Ammon's horn (tissue), 1 donor: Measurements from ENCODE around the gene TMEM132C.

Experiments
- DNase-seq: peaks from one replicate; pipeline ENCODE4 v3.0.0-alpha.2; 2016; ENCODE audit warnings: low spot score

TMEM132C gene

DNA sequence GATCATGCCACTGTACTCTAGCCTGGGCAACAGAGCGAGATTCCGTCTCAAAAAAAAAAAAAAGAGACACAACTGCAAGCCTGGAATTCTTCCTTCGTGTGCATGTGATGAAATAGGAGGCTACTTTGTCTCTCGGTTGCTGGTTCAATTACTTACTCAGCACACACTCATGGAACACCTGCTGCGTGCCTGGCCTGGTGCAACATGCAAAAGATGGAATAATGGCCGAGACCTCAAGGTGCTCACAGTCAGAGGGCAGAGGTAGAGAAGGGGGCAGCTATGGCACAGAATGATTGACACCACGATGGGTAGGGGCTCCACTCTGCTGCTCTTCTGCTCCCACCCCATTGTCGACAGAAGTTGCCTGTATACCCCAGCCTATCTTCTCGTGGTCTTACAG, 444.5 kb downstream of the TMEM132C start:
- DNase-seq, result no peak

DNA sequence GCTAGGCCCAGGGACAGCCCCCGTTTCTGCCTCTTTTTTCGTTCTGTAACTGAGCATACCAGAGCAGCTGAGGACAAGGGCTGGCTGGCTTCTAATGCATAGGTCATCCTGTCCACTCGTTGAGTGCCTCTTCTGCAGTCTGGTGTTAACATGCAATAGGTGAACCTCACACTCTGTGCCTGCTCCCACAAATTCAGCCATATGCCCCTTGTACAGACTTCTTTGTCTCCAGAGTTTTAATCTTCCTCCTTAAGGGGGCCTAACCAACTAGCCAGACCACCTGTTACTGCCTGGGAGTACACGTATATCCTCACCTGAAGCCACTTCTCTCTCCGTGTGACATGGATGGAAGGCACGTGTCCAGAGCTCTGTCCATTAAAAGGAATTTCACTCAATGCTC, 445.7 kb downstream of the TMEM132C start:
- no peak for DNase-seq

DNA sequence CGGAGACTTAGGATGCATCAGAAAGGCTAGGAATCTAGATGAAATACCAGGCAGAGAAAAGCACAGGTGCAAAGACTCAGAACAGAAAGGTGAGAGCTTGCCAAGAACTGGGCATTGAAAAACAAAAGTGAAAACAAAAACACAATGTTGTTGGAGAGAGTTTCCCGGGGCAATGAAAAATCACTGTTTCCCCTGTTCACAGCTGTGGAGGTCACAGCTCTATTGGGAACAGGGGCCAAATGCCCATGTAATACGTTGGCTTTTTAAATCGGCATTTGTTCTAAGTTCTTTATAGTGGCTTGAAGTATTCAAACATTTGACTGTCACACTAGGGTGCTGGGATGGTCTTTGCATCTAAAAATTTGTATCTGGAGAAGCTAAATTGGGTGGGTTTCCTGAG, 448.5 kb downstream of the TMEM132C start:
- DNase-seq, result no peak

DNA sequence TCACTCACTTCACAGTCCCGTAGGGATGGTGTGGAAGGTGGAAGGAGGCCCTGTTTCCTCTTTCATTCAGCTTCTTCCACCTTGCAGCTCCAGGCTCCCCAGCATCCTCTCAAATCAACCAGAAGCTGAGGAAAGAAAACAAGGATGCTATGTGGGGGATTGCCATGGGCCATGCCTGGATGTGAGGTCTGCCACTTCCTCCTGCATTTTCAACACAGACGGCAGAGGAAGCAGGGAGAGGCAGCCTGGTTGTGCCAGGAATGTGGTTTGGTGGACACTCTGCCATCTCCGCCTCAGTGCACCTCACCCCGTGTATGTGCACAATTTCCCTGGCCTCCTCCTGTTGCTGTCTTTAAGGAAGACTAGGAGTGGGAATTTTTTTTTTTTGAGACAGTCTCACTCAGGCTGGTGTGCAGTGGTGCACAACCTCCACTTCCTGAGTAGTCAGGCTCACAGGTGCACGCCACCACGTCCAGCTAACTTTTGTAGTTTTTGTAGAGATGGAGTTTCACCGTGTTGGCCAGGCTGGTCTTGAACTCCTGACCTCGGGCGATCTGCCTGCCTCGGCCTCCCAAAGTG, 457.6 kb downstream of the TMEM132C start:
- DNase-seq, result no peak

DNA sequence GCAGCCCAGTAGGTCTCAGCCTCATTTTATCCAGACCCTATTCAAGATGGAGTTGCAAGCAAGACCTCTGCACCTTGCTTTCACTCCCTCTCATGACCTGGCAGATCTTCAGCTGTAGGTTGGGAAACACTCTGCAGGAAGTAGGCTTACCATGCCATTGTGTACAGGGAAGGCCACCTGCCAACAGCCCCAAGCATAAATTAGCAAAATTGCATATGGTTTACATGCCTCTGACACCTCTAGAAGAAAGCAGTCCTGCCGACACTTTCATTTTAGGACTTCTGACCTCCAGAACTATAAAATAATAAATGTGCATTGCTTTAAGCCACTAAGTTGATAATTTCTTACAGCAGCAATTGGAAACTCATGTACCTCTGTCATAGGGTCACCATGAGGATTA, 459.9 kb downstream of the TMEM132C start:
- no peak for DNase-seq

DNA sequence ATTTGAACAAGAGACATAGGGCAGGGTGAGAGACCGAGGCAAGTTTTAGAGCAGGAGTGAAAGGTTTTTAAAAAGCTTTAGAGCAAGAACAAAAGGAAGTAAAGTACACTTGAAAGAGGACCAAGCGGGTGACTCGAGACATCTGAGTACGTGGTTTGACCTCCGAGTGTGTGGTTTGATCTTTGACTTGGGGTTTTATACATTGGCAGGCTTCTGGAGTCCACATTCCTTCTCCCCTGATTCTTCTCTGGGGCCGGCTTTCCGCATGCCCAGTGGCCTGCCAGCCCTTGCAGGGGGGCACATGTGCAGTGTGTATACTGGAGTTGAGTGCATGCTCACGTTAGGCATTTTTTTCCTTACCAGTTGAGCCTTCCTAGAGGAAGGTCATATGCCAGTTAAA, 460.5 kb downstream of the TMEM132C start:
- no peak for DNase-seq

DNA sequence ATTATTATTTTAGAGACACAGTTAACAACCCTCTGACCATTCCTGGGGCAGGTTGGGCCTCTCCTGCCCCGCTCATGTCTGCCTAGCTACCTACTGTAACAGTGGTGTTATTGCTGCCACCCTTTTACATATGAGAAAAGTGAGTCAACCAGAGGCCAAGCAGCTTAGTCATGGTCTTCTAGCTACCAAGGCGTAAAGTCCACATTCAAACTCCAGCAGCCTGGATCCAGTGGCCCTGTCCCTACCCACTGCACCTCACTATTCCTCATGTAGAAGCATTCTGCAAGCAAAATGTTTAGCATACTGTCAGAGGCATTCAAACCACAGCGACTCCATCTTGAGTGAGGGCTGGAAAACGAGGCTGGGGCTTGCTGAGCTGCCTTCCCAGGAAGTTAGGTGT, 461.0 kb downstream of the TMEM132C start:
- no peak for DNase-seq

DNA sequence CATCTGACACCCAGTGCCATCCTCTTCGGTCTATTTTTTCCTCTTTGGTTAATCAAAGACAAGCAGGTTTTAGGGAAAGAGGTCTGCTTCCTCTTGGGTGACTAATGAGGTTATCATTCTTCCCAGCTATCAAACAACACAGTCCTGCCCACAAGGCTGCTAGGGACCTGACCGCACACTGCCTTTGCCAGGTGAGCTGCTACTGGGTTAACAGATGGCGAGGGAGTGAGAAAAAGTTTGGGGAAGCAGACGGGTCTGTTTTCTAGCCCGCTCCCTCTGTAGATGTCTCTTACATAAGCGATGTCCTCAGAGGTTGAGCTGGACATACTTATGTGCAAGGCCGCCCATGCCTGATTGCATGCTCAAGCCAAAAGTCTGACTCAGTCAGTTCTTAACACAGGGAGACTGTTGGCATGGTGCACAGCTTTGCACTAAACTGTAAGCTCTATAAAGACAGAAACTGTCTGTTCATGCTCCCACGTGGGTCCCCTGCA, 462.7 kb downstream of the TMEM132C start:
- no peak for DNase-seq

DNA sequence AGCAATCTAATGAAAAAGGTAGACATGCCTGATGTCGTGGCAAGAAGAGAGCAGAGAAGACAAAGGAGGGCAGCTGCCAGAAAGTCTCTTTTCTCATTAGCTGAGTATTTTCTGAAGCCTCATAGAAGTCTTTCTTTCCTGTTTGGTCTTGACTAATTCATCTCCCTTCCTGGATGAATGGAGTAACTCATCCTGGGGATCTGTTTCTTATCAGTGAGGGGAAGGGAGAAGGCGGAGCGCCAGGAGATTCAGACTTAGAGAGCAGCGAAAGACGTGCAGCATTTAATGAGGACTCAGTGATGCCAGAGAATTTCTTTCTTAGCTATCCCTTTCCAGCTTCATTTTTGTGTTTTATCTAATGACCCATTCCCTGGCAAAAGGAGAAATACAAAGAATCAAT, 467.4 kb downstream of the TMEM132C start:
- DNase-seq, result no peak

DNA sequence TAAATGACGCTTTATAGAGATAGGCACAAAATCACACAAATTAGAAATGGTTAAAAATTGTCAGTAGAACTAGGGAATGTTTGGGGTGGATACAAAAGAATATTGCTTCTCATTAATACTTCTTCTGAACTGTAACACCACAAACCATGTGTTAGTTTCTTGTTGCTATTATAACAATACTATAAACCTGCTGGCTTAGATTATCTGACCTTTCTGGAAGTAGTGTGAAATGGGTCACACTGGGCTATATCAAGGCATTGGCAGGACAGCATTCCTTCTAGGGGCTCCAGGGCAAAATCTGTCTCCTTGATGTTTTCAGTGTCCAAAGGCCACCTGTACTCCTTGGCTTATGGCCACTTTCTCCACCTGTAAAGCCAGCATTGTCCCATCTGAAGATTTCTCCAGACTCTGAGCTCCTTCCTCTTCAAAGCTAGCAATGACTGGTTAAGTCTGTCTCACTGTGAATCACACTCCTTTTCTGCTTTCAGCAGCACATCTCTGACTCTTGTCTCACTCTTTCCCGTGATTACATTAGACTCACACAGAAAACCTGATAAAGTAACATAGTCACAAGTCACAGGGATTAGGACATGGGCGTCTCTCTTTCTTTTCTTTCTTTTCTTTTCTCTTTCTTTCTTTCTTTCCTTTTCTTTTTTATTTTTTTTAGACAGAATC, 470.5 kb downstream of the TMEM132C start:
- DNase-seq, result no peak

DNA sequence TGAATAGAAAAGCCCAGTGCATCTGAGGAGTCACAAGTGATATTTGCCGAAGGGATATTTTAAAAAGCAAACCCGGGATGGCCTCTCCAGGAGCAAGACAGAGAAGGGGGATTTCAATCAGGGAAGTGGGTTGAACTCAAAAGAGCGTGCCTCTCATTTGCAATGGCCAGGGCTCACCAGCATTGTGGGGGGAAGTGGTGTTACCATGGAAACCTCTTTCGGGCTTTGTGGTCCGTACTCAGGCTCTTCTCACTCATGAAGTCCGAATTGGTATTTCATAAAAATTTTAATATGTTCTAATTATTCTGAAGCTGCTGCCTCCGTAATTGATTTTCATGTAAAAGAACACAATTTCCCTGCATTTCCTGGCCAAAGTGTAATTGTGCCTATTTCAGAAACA, 476.9 kb downstream of the TMEM132C start:
- DNase-seq, result no peak

DNA sequence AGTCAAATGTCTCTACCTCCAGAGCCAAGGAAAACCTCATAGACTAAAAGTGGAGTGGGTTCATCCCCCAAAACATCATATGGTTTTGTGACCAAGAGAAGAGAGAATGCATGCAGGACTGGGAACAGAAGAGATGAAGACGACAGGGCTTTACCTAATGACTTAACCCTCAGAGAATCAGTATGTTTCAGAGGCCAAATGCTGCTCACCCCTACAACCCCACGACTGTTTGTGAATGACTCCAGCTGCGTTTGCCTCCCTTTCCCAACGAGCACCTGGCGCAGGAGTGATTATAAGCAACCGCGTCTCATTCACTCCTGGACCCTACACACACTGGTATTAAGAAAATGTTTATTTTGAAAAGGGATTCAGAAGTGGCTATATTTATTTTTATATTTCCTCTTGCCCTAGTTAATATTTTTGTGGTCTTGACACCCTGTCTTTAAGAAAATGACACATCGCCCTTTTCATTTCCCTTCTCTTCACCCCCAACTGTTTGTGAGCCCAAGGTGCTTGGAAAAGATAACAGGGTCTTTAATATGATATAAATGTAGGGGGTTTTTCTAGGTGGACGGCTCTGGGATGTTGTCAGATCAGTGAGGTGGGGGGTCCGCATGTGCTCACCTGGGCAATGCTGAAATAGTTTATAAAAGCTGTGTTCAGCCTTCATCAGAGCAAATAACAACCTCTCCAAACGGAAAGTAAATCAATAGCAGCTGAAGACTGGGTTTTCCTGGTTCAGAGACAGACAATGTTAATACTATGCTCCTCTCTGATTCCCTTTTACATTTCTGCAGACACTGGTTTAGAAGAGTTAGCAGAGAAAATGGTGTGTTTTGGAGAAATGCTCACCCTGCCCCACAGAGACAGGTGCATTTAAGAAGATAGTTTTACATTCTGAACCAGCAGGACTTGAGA, 479.1 kb downstream of the TMEM132C start:
- DNase-seq, result no peak

DNA sequence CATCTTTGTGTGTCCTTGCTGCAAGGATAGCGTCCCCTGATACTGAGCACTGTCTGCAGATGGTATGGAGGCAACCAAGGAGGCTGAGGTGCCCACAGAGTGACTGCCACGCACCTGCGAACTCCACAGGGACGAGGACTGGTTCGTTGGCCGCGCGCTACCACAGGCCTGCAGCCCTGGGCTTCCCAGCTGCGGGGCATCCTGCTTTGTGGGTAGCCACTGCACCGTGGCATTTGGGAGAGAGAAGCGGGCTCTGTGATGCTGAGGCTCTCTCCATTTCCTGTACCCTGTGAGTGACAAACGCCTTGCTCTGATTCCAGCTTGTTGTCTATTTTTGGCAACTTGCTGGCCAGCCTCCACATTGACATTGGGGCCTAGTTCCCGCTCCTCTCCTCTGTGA, 480.5 kb downstream of the TMEM132C start:
- DNase-seq, result no peak

DNA sequence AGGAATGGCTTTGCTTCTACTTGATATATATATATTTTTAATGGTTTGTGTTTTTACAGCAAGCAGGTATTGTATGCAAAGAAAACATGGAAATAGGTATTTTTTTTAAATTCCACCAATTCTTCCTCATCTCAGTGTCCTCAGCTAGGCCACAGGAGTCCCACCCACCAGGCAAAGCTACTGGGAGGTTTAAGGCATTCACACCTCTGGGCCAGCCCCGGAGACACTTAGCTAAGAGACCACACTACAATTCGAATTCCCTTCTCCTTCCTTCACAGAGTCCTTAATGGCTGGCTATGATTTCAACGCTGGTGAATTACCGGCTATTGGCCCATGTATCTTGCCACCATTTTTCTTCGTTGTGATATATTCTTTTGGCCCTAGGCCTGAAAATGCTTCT, 485.4 kb downstream of the TMEM132C start:
- no peak for DNase-seq

DNA sequence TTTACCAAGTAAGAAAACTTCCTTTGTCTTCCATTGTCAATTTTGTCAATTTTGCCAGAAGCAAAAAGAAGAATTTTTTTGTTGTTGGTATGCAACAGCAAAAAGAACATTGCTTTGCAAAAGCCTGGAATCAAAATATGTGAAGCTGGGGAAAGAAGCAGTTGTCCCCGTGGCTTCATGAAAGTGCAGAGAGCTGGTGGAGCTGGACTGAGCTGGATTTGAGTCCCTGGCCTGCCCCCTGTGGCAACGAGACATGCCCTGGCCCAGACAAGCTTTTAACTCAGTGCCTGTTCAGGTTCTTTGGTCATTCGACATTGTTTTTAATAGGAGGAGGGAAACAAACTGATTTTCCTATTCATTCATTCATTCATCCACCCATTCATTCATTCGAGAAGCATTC, 486.5 kb downstream of the TMEM132C start:
- no peak for DNase-seq

DNA sequence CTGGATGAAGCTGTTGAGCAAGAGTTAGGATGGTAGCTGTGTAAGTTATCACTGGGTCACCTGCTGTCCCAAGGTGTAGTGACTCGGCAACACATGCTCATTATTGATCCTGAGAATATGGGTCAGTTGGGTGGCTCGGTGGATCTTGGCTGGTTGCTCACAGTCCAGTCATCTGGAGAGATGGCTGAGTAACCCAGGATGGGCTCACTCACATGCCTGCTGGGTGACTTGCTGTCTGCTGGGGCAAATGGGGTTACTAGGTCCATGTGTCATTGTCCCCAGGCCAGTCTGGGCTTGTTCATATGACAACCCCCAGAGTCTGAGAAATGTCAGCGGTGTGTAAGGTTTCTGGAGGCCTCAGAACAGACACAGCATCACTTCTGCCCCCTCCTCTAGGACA, 487.3 kb downstream of the TMEM132C start:
- no peak for DNase-seq

DNA sequence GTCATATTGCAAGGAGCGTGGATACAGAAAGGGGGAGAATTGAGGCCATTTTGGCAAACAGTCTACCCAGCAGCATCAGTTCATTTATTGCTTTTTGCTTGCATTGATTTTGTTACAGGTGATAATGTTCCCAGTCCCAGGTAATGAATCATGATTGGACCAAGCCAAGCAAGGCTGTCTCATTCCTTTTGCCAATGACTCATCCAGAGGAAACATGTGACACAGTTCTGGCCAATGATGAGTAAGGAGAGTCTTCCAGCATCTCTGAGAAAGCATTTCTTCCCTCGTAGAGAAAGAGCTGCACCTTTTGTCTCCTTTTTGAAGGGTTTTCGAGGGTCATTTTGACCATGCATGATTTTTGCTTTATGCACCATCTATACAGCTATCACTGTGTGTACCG, 488.6 kb downstream of the TMEM132C start:
- no peak for DNase-seq
